SH-SY5Y (cell line): ENCODE measurements around the gene NCDN.

Source experiments
- GATA2 ChIP-seq: IDR thresholded peaks from 2 replicates; pipeline ENCODE4 v1.6.1; 2011; ENCODE audit warnings: mild to moderate bottlenecking, low read depth, low read length
- GATA3 ChIP-seq: IDR thresholded peaks from 2 replicates; pipeline ENCODE4 v1.6.1; 2011; ENCODE audit warnings: low read depth, mild to moderate bottlenecking, low read length, moderate library complexity

GRCh38 chr1:35557118-35557610 lies 435 bp upstream of the NCDN start, which contains the start of gene KIAA0319L:
- TF ChIP-seq GATA2 = no peak
- TF ChIP-seq GATA3 = no peak
